Activated gamma-delta T cell treated with anti-CD3 and anti-CD28 coated beads, Interleukin-2, amount 50 U/mL, for 16 hours (primary cell): ENCODE measurements around the gene ENPP5.

Experiments
- DNase-seq: peaks from one replicate; pipeline ENCODE4 v3.0.0-alpha.2; 2020; ENCODE audit warnings: low read depth

The ENPP5 gene

GRCh38 chr6:46170357-46171289 is at the start of gene ENPP5:
Gene ENPP5, minus strand, starts transcription at chr6:46170980. Its CDS starts 2,718 bp downstream, at chr6:46168262.
- peak; percentile 63 for DNase-seq

GRCh38 chr6:46219661-46220060 is 48.9 kb upstream of the ENPP5 start:
- DNase-seq, result no peak

- DNase-seq, result no peak
Measured at GRCh38 chr6:46218457-46218856, 47.7 kb upstream of the ENPP5 start.

GRCh38 chr6:46217671-46218131 is 46.9 kb upstream of the ENPP5 start:
- DNase-seq, result no peak

GRCh38 chr6:46216879-46217278 is 46.1 kb upstream of the ENPP5 start:
- no peak for DNase-seq

- DNase-seq, result no peak
Measured at GRCh38 chr6:46215777-46216176, 45.0 kb upstream of the ENPP5 start.

GRCh38 chr6:46215213-46215612 is 44.4 kb upstream of the ENPP5 start:
- no peak for DNase-seq

GRCh38 chr6:46211917-46212316 is 41.1 kb upstream of the ENPP5 start:
- no peak for DNase-seq

- no peak for DNase-seq
Measured at GRCh38 chr6:46210294-46210693, 39.5 kb upstream of the ENPP5 start.

GRCh38 chr6:46208303-46208702 is 37.5 kb upstream of the ENPP5 start:
- DNase-seq, result no peak

- no peak for DNase-seq
Measured at GRCh38 chr6:46207174-46207573, 36.4 kb upstream of the ENPP5 start.

GRCh38 chr6:46204880-46205650 is 34.3 kb upstream of the ENPP5 start:
- no peak for DNase-seq

GRCh38 chr6:46203391-46204177 is 32.8 kb upstream of the ENPP5 start:
- no peak for DNase-seq

- no peak for DNase-seq
Measured at GRCh38 chr6:46201702-46202101, 30.9 kb upstream of the ENPP5 start.

GRCh38 chr6:46199387-46199786 is 28.6 kb upstream of the ENPP5 start:
- DNase-seq, result no peak

GRCh38 chr6:46191961-46192360 is 21.2 kb upstream of the ENPP5 start:
- no peak for DNase-seq

- DNase-seq, result no peak
Measured at GRCh38 chr6:46190889-46191288, 20.1 kb upstream of the ENPP5 start.

- DNase-seq, result no peak
Measured at GRCh38 chr6:46189726-46190125, 18.9 kb upstream of the ENPP5 start.

GRCh38 chr6:46186583-46186982 is 15.8 kb upstream of the ENPP5 start:
- DNase-seq, result no peak

- no peak for DNase-seq
Measured at GRCh38 chr6:46184114-46184513, 13.3 kb upstream of the ENPP5 start.

GRCh38 chr6:46175976-46176375 is 5.2 kb upstream of the ENPP5 start:
- DNase-seq, result no peak

- no peak for DNase-seq
Measured at GRCh38 chr6:46175446-46175845, 4.7 kb upstream of the ENPP5 start.
